ENCODE data around the gene BGLAP.
A peak's percentile ranks its signal among the peaks of the same experiment; 100 is the strongest.
"Not testable (repeated sequence)": the region's sequence is repeated elsewhere in the genome, so short reads cannot be mapped to it uniquely, and the experiment has no call there.

BGLAP gene

DNA sequence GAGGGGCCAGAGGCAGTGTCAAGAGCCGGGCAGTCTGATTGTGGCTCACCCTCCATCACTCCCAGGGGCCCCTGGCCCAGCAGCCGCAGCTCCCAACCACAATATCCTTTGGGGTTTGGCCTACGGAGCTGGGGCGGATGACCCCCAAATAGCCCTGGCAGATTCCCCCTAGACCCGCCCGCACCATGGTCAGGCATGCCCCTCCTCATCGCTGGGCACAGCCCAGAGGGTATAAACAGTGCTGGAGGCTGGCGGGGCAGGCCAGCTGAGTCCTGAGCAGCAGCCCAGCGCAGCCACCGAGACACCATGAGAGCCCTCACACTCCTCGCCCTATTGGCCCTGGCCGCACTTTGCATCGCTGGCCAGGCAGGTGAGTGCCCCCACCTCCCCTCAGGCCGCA lies at the start of gene BGLAP:
BGLAP (plus strand) TSS at position 259 of the 400 bp plus-strand sequence; CDS start at position 307, 48 bp downstream.
- DNase-seq (ENCODE audit: low spot score), result no peak

DNA sequence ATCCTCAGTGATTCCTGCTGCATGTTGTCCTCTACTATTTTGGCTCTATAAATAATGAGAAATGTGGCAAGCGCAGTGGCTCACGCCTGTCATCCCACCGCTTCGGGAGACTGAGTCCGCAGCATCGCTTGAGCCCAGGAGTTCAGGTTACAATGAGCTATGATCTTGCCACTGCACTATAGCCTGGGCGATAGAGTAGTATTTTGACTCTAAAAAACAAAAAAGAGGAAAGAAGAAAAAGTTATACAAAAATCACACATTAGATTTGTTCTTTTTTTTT lies 48.8 kb upstream of the BGLAP start:
- DNase-seq (ENCODE audit: low spot score), result no peak

DNA sequence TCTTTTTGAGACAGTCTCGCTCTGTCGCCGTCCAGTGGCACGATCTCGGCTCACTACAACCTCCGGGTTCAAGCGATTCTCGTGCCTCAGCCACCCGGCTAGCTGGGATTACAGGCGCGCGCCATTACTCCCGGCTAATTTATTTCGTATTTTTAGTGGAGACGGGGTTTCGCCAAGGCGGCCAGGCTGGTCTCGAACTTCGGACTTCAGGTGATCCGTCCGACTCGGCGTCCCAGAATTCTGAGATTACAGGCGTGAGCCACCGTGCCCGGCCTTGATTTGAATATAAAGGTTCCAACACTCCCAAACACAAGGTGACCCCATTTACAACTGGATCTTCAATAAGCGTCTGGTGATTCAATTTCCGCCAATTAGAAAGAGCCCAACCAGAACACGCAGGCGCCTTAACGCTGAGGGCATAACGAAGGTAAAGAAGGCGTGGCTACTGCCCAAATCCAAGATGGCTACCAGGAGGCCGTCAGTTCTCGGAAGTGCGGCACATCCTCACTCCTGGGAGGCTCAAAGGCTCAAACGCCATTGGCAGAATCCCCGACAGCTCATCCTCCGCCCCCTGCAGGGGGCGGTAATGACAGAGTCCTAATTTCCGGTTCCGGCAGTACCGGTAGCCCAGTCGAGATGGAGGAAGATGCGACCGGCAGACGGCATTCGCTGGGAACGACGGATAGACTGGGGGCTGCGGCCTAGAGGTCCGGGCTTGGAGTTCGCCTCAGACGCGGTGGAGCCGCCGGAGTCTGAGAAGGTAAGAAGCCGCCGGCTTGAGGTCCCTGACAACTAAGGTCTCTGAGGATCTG lies 48.3 kb upstream of the BGLAP start, which contains the start of gene SLC25A44:
SLC25A44 (plus strand) TSS at position 617 of the 812 bp plus-strand sequence. CDS start 5,744 bp downstream, outside the sequence.
- DNase-seq (ENCODE audit: low spot score), result peak; percentile 98

DNA sequence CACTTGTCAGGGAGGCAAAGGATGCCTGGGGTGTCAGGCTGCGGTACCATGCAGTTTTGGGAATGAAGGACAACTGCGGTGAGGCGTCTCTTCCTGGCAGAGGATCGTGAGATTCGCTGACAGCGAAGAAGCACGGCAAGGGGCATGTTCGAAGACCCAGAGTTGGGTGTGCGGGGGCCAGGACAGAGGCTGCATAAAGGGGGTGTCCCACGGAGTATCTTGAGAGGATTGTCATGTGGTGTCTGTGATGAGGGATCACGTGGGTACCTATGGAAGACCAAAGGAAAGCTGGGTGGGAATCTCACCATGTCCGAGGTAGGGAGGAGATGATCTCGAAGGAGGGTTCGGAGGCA lies 47.7 kb upstream of the BGLAP start:
- no peak for DNase-seq (ENCODE audit: low spot score)

DNA sequence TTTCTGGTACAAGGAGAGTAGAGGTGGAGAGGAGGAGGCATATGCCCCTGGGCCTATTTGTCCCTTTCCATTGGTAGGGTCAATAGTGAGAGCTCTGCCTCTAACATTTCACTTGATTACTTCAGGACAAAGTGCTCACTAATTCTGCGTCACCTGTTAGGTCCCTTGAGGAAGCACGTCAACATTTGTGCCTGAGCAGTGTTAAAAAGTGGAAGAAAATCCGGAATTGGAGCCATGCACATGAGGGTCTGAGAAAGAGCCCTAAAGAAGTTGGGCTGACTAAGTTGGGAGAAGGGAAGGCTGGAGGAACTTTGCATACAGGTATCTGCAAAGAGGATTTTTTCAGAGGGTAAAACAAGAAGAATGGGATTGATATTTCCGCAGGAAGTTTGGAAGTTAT lies 46.1 kb upstream of the BGLAP start:
- DNase-seq (ENCODE audit: low spot score), result no peak

DNA sequence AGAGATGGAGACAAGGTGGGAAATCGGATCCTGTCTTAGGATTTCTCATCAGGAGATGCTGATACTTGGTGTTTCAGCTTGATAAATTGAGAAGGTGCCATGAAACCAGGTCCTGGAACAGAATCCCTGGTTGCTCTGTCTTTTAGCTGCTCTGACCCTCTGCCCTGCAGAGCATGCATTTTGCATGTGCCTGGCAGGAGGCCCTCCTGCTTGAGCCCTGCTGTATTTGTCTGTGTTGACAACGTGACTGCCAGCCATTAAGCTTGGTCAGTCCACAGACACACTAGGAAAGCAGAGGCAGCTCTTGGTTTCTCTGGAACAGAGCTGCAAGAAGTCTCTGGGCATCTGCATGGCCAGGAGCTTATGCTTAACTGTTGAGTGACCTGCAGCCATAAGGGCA lies 45.5 kb upstream of the BGLAP start:
- no peak for DNase-seq (ENCODE audit: low spot score)

DNA sequence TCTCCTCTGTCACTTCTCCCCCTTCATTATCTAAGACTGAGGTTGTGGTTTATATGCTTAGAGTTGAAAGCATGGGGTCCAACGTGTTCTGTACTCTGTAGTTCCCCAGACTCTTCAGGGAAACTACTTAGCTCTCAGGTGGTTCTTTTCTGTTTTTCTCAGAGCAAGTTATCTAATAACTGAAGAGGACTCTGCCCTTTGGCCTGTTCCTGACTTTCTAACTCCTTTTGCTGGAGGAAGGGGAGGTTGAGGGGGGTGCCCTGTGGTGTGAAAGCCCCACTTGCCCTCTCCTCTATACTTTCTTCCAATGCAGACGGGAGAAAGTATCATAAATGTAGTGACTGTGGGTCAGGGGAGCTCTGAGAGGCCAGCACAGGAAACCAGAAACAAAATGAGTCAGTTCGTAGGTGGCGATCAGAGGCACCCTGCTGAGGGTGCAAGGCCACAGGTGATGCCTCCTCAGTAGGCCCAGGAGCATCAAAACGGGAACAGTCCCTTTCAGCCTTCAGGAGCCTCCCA lies 43.1 kb upstream of the BGLAP start:
- no peak for DNase-seq (ENCODE audit: low spot score)

DNA sequence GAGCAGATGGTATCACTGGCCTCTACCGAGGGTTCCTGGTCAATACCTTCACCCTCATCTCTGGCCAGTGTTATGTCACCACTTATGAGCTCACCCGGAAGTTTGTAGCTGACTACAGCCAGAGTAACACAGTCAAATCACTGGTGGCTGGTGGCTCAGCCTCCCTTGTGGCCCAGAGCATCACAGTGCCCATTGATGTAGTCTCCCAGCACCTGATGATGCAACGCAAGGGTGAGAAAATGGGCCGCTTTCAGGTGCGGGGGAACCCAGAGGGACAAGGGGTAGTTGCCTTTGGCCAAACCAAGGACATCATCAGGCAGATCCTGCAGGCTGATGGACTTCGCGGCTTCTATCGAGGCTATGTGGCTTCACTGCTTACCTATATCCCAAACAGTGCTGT lies 41.9 kb upstream of the BGLAP start:
- no peak for DNase-seq (ENCODE audit: low spot score)

DNA sequence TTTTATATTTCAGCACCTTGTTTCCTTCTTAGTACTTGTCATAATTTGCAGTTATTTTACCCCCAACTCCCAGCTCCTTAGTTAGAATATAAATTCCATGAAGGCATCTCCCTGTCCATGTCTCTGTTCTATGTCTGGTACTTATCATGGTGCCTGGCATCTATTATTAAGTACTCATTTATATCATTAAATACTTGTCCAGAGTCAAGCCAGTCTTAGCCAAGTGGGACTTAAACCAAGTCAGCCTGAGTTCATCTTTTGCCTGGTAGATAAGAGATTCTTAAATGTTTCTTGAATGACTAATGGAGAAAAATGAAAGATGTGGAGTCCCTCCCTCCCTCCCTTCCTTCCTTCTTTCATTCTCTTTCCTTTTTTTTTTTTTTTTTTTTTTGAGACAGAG lies 38.7 kb upstream of the BGLAP start:
- DNase-seq (ENCODE audit: low spot score), result peak; percentile 48

DNA sequence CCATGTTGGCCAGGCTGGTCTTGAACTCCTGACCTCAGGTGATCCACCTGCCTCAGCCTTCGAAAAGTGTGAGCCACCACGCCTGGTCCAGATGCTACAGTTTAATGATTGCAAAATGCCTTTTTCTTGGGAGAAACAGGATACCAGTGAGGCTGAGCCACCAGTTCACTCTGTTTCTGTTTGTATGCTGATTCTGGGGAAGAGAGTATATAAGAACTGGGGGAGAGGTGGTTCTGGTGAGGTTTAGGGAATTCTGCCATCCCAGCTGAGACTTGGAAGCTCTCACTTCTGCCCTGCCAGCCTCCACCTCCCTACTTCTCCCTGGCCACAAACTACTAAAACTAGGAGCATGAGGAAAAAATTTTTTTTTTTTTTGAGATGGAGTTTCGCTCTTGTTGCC lies 37.3 kb upstream of the BGLAP start:
- no peak for DNase-seq (ENCODE audit: low spot score)

DNA sequence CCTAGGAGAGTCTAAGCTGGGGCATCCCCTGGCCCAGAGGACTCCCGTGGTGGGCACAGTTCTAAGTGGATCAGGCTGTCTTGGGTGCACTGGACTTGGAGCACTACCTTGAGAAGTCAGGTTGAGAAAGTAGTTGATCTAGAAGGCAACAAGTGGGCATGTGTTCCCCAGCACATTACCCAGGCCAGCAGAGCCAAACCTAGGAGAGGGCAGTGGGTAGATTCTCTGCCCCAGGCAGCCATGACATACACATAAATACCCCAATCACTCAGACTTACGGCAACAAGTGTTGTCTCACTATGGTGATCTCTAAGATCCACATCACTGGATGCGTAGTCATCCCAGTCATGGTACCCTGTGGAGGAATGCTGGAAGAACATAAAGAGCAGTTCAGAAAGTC lies 30.7 kb upstream of the BGLAP start:
- no peak for DNase-seq (ENCODE audit: low spot score)

DNA sequence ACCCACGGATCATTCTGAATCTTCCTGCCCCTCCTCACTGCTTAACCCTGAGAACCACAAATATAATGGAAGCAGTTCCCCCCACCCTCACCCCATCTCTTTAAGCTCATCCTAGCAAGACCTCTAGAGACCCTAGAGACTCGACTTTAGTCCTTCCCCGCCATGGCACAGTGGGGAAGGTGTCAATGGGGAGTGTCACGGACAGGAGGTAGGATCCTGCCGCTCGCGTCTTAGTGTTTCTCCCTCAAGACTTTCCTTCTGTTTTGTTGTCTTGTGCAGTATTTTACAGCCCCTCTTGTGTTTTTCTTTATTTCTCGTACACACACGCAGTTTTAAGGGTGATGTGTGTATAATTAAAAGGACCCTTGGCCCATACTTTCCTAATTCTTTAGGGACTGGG lies 29.9 kb upstream of the BGLAP start:
- DNase-seq (ENCODE audit: low spot score), result no peak

DNA sequence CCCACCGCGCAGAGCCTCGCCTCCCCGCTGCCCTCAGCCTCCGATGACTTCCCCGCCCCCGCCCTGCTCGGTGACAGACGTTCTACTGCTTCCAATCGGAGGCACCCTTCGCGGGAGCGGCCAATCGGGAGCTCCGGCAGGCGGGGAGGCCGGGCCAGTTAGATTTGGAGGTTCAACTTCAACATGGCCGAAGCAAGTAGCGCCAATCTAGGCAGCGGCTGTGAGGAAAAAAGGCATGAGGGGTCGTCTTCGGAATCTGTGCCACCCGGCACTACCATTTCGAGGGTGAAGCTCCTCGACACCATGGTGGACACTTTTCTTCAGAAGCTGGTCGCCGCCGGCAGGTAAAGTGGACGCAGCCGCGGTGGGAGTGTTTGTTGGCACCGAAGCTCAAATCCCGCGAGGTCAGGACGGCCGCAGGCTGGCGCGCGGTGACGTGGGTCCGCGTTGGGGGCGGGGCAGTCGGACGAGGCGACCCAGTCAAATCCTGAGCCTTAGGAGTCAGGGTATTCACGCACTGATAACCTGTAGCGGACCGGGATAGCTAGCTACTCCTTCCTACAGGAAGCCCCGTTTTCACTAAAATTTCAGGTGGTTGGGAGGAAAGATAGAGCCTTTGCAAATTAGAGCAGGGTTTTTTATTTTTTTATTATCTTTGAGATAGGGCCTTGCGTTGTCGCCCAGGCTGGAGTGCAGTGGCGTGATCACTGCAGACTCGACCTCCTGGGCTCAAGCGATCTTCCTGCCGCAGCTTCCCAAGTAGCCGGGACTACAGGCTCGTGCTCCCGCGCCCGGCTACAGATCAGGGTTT lies 28.9 kb upstream of the BGLAP start, which contains the start of gene PMF1:
PMF1 (plus strand) TSS at position 175 of the 811 bp plus-strand sequence; CDS start at position 184, 9 bp downstream.
- DNase-seq (ENCODE audit: low spot score), result peak; percentile 100

DNA sequence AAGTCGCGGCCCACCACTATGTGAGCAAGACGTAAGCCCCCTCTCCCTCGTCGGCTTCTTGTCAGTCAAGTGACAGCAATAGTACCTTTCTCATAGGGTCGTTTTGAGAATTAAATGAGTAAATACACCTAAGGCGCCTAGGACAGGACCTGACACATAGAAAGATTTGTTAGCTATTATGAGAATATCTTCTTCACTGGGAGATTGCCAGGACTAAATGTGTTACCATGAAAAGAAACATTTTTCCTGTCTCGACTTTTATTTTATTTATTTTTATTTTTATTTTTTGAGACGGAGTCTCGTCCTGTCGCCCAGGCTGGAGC lies 28.4 kb upstream of the BGLAP start:
- DNase-seq (ENCODE audit: low spot score), result no peak

DNA sequence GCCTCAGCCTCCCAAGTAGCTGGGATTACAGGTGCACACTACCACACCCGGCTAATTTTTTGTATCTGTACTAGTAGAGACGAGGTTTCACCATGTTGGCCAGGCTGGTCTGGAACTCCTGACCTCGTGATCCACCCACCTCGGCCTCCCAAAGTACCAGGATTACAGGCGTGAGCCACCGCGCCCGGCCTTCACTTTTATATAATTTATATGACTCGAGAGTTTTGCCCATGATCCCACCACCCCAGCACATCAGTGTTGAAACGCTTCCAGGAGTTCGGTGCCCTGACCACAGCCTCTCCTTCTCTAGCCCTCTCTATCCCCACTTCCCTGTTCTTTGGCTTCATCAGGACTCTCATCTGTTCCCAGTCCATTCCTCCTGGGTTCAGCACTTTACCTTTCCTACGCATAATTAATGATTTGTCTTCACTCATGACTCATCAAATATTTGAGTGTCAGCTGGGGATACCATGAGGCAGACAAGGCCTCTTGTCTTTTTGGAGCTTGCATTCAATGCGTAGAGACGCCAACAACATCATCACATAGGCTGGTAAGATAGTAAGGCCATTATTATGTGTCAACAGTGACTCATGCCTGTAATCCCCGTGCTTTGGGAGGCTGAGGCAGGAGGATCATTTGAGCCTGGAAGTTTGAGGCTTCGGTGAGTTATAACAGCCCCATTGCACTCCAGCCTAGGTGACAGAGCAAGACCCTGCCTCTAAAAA lies 27.8 kb upstream of the BGLAP start:
- no peak for DNase-seq (ENCODE audit: low spot score)

DNA sequence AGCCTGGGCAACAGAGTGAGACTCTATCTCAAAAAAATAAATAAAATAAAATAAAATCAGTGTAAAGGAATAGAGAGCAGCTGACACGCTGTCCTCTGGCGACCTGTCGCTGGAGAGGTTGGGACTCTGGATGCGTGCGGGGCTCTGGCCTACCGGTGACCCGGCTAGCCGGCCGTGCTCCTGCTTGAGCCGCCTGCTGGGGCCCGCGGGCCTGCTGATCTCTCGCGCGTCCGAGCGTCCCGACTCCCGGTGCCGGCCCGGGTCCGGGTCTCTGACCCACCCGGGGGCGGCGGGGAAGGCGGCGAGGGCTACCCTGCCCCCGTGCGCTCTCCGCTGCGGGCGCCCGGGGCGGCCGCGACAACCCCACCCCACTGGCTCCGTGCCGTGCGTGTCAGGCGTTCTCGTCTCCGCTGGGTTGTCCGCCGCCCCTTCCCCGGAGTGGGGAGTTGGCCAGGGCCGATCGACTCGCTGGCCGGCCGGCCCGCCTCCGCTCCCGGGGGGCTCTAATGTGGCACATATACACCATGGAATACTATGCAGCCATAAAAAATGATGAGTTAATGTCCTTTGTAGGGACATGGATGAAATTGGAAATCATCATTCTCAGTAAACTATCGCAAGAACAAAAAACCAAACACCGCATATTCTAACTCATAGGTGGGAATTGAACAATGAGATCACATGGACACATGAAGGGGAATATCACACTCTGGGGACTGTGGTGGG lies 25.5 kb upstream of the BGLAP start:
- DNase-seq (ENCODE audit: low spot score), result not testable (repeated sequence)

DNA sequence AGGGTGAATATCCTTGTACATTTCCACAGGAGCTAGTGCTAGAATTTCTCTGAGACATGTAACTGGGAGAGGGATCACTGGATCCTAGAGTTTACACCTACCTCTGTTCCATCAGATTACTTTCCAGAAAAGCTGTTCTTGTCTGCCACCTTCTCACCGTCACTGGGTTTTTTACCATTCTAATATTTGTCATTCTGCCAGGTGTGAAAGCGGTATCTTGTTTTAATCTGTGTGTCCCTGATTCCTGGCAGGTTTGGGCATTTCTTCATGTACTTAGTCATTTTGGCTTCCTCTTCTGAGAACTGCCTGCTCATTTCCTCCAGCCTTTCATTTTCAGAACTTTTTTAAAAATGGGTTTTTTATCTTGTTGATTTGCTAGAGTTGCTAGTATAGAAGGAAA lies 24.1 kb upstream of the BGLAP start:
- peak; percentile 40 for DNase-seq (ENCODE audit: low spot score)

DNA sequence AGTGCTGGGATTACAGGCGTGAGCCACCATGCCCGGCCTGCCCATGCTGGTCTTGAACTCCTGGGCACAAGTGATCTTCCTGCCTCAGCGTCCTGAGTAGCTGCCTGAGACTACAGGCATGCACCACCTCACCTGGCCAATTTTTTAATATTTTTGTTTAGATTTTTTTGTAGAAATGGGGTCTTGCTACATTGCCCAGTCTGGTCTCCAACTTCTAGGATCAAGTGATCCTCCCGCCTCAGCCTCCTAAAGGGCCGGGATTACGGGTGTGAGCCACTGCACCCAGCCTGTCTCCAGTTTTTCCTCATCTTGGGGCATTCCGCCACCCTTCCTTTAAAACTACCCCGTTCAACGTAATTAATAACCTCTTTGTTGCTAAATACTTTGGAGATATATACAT lies 21.8 kb upstream of the BGLAP start:
- no peak for DNase-seq (ENCODE audit: low spot score)

DNA sequence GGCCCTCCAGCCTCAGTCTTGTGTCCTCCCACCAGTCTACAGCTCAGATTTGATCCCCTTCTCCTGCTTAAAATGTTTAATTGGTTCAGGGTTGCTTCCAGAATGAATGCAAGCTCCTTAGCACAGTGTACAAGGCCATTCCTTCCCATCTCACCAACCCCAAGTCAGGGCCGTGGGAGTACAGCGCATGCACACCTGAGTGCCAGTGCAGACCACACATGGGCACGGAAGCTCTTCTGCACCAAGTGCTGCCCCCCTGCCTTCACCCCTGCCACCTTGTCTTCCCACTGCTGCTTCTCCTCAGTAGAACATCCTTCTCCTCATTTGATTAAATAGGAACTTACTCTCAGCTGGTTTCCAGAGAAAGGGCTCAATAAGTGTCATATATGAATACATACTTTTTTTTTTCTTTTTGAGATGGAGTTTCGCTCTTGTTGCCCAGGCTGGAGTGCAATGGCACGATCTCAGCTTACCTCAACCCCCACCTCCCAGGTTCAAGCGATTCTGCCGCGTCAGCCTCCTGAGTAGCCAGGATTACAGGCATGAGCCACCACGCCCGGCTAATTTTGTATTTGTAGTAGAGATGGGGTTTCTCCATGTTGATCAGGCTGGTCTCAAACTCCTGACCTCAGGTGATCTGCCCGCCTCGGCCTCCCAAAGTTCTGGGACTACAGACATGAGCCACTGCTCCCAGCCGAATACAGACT lies 19.8 kb upstream of the BGLAP start:
- DNase-seq (ENCODE audit: low spot score), result no peak

DNA sequence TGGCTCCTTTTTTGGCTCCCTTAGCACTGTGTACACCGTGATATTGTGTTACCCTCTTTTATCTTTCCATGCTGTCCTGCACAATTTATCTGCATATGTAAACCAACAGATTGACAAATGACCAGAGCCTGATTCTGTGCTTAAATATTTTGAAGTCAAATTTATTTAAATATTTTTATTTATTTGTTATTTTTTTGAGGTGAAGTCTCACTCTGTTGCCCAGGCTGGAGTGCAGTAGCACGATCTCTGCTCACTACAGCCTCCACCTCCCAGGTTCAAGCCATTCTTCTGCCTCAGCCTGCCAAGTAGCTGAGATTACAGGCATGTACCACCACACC lies 16.3 kb upstream of the BGLAP start:
- no peak for DNase-seq (ENCODE audit: low spot score)

DNA sequence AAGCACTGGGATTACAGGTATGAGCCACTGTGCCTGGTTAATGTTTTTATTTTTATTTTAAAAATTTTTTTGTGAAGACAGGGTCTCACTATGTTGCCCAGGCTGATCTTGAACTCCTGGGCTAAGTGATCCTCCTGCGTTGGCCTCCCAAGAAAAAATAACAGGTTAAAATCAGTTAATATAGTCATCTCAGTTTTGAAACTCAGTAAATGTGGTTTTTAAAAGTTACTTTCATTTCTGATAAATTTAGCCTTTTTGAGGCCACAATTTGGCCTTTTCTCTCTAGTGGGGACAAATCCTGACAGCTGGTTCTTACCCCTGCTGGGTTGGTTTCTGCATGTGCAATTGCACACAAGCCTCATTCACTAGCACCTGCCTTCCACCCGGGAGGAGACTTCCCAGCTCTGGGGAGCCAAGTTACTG lies 15.9 kb upstream of the BGLAP start:
- DNase-seq (ENCODE audit: low spot score), result no peak

Measured in AG08395 (cell line).